Thyroid gland (tissue), 4 donors: ENCODE data around the gene RFX2. TPM values are rescaled to one million over a fixed set of nuclear protein-coding genes. Genes with fewer than 3 reads are reported as not detected.

Experiments
- DNase-seq, 2 donors: peaks; one replicate each; pipeline ENCODE4 v3.0.0-alpha.2; 2019
- H3K27ac ChIP-seq, 3 donors: fragments of 200-600 bp; sonication (generic); 1 replicate in 2 of 3; 2 replicates in 1 of 3; pipeline ENCODE4 v1.5.1; 2016 to 2019; ENCODE audit warnings: mild to moderate bottlenecking in 1 of 3, moderate library complexity in 1 of 3
- H3K27me3 ChIP-seq: fragments of 200-600 bp; sonication (generic); one replicate; pipeline ENCODE4 v1.5.1; 2019
- H3K36me3 ChIP-seq, 2 donors: fragments of 200-600 bp; sonication (generic); one replicate each; pipeline ENCODE4 v1.5.1; 2016 to 2019
- H3K4me1 ChIP-seq, 2 donors: fragments of 200-600 bp; sonication (generic); one replicate each; pipeline ENCODE4 v1.5.1; 2017 to 2019
- H3K4me3 ChIP-seq, 3 donors: fragments of 200-600 bp; sonication (generic); replicated peaks in 1 of 3; 1 replicate in 2 of 3; 2 replicates in 1 of 3; pipeline ENCODE4 v1.5.1; 2016; ENCODE audit warnings: mild to moderate bottlenecking in 1 of 3
- H3K9me3 ChIP-seq: fragments of 200-600 bp; sonication (generic); one replicate; pipeline ENCODE4 v1.5.1; 2017
- POLR2A ChIP-seq, 2 donors: fragments of 450-650 bp; IDR thresholded peaks; one replicate each; pipeline ENCODE4 v1.6.1; 2017; ENCODE audit warnings: antibody characterized with exemption in 2 of 2, mild to moderate bottlenecking in 2 of 2, moderate library complexity in 1 of 2
- WGBS, 2 donors: methylation state at CpG; one replicate each; pipeline ENCODE4 v1.1.5; 2017; 5-methylcytosine and 5-hydroxymethylcytosine counted together
- intact Hi-C: fragments of 100-400 bp; cut with DNase I; formaldehyde crosslinking; loops from one replicate; pipeline ENCODE4 v1.15.1; 2023
- total RNA-seq, 4 donors: library from RNA; depleted of rRNA; stranded (reverse); fragments of >200 nt; gene quantifications; one replicate each; pipeline ENCODE4 v1.2.3, GENCODE V29; 2016
- TF ChIP-seq, protein P1 (sequence below), 6 experiments: fragments of 200-600 bp in 3 of 6; fragments of 450-650 bp in 3 of 6; sonication (generic) in 3 of 6; IDR thresholded peaks; one replicate each; pipeline ENCODE4 v1.5.1; 2016 to 2019; ENCODE audit warnings: antibody characterized with exemption in 6 of 6, mild to moderate bottlenecking in 2 of 6, inconsistent platforms in 1 of 6, moderate library complexity in 1 of 6

RFX2 gene
- total RNA-seq, 4 donors from 2014 or later, result 4.1 to 10.6 (median 7.7) TPM

- Histone ChIP-seq H3K9me3 (no peaks in the 10 kb centered on the region), H3K4me1 (peaks cover 61 to 62% of the 10 kb centered on the region in 2 donors), H3K27me3 (no peaks in the 10 kb centered on the region), H3K4me3 (no peak overlapping the region), H3K27ac (no peak overlapping the region), H3K36me3 (no peaks in the 10 kb centered on the region)
- 87 to 94% methylated on average over 4 to 8 of the region's 10 CpGs for WGBS, 2 donors
- intact Hi-C loops, result no loop called here
- TF ChIP-seq POLR2A (IDR thresholded peaks at IDR 0.05), result no peak
- TF ChIP-seq, protein P1, sequence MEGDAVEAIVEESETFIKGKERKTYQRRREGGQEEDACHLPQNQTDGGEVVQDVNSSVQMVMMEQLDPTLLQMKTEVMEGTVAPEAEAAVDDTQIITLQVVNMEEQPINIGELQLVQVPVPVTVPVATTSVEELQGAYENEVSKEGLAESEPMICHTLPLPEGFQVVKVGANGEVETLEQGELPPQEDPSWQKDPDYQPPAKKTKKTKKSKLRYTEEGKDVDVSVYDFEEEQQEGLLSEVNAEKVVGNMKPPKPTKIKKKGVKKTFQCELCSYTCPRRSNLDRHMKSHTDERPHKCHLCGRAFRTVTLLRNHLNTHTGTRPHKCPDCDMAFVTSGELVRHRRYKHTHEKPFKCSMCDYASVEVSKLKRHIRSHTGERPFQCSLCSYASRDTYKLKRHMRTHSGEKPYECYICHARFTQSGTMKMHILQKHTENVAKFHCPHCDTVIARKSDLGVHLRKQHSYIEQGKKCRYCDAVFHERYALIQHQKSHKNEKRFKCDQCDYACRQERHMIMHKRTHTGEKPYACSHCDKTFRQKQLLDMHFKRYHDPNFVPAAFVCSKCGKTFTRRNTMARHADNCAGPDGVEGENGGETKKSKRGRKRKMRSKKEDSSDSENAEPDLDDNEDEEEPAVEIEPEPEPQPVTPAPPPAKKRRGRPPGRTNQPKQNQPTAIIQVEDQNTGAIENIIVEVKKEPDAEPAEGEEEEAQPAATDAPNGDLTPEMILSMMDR (IDR thresholded peaks at IDR 0.05), result no peak
- DNase-seq, result no peak
These were observed 151.5 kb downstream of the RFX2 start for GRCh38 chr19:5958851-5959122.

- Histone ChIP-seq H3K27me3 (no peaks in the 10 kb centered on the region), H3K27ac (no peak overlapping the region), H3K4me3 (no peak overlapping the region), H3K9me3 (no peaks in the 10 kb centered on the region), H3K36me3 (no peaks in the 10 kb centered on the region), H3K4me1 (peaks cover 66 to 67% of the 10 kb centered on the region in 2 donors)
- DNase-seq, result no peak
- TF ChIP-seq POLR2A (IDR thresholded peaks at IDR 0.05), result no peak
- WGBS, 2 donors, result 87 to 92% methylated on average over 20 to 21 of the region's 21 CpGs
- intact Hi-C loops, result no loop called here
These were observed 152.0 kb downstream of the RFX2 start for GRCh38 chr19:5958074-5958850.

- intact Hi-C loops, result no loop called here
- DNase-seq, result no peak
- Histone ChIP-seq H3K9me3 (no peaks in the 10 kb centered on the region), H3K27me3 (no peaks in the 10 kb centered on the region), H3K36me3 (no peaks in the 10 kb centered on the region), H3K4me3 (no peak overlapping the region), H3K27ac (no peak overlapping the region), H3K4me1 (peaks cover 67 to 70% of the 10 kb centered on the region in 2 donors)
- TF ChIP-seq POLR2A (IDR thresholded peaks at IDR 0.05), result no peak
- TF ChIP-seq, protein P1 (IDR thresholded peaks at IDR 0.05), result no peak
- WGBS, 2 donors, result 84 to 88% methylated on average over 10 of the region's 10 CpGs
These were observed 153.1 kb downstream of the RFX2 start for GRCh38 chr19:5957170-5957569.

DNA sequence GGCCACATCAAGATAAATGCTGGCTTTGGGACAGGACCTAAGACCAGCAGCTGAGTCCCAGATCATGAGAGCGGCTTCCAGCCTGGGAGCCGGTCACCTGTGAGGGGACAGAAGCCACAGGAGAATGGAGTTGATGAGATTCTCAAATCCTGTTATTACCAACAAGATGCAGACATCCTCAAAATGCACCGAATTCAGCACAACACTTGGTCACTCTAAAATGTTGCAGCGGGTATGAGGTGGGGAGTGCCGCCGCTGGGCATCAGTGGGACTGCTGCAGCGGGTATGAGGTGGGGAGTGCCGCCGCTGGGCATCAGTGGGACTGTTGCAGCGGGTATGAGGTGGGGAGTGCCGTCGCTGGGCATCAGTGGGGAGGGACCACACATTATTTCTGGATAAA lies 153.6 kb downstream of the RFX2 start:
- Histone ChIP-seq H3K9me3 (no peaks in the 10 kb centered on the region), H3K27me3 (no peaks in the 10 kb centered on the region), H3K4me1 (peaks cover 67 to 70% of the 10 kb centered on the region in 2 donors), H3K27ac (no peak overlapping the region), H3K36me3 (no peaks in the 10 kb centered on the region), H3K4me3 (no peak overlapping the region)
- no peak for DNase-seq
- WGBS, 2 donors, result 91 to 92% methylated on average over 12 of the region's 12 CpGs
- TF ChIP-seq, protein P1 (IDR thresholded peaks at IDR 0.05), result no peak
- TF ChIP-seq POLR2A (IDR thresholded peaks at IDR 0.05), result no peak
- intact Hi-C loops, result no loop called here

DNA sequence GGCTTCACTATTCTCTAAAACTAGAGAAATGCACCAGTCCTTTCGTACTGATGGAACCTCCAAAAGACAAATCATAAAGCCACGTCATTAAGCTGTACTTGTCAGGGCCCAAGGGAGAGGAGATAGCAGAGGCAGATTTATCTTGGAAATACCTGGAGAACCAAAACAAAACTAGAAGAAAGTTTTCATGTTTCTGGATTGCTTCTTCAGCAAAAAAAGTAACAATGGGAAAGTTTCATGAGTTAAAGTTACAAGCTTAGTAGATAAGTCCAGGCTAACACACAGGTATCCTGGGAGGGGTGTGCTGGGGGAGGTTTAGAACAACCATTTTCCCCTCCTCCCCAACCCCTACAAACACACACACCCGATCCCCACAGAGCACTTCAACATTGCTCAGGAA lies 154.0 kb downstream of the RFX2 start:
- no peaks in the 10 kb centered on the region for H3K36me3 ChIP-seq
- no peaks in the 10 kb centered on the region for H3K27me3 ChIP-seq
- no peak for DNase-seq
- H3K4me1 ChIP-seq, result peaks cover 67 to 70% of the 10 kb centered on the region in 2 donors
- no peak overlapping the region for H3K4me3 ChIP-seq
- no peak for TF ChIP-seq POLR2A (IDR thresholded peaks at IDR 0.05)
- TF ChIP-seq, protein P1 (IDR thresholded peaks at IDR 0.05), result no peak
- no peaks in the 10 kb centered on the region for H3K9me3 ChIP-seq
- intact Hi-C loops, result no loop called here
- H3K27ac ChIP-seq, result no peak overlapping the region
- 61 to 71% methylated on average over 3 of the region's 3 CpGs for WGBS, 2 donors
